22Rv1 (cell line): ENCODE data around the gene FBXL7.

Experiments
- CTCF ChIP-seq: fragments of 450-650 bp; IDR thresholded peaks from 2 replicates; pipeline ENCODE4 v1.5.1; 2017; ENCODE audit warnings: mild to moderate bottlenecking
- ZFX ChIP-seq: fragments of 450-650 bp; IDR thresholded peaks from 2 replicates; pipeline ENCODE4 v1.6.1; 2017; ENCODE audit warnings: antibody characterized with exemption, borderline replicate concordance

DNA sequence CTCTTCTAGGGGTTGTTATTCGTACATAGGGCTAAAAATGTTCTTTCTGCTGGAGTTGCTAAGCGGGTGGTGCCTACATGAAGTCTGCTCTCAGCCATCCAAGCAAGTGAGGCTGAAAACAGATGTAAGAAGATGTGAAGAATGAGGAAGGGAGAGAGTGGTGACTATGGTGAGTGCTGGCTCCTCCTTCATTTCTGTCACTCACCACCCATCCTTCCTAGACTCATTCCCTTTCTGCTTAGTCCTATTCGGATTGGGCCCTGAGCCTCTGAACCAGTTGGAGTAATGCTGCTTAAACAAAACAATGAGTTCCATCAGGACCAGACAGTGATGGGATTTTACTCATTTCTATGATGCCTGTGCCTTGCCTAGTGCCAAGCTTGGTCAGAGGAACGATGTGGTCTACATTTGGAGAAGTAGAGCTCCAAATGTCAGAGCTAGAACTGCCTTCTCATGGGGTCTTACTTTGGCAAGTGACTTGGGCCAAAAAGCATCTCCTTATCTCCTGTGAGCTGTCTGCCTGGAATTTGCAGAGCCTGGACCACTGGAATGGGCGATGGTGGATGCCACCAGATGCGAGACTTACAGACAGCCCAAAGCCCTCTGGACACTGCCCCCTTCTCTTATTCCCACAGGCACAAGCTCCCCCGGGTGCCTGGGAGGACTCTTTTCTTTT, 192.9 kb downstream of the FBXL7 start:
- TF ChIP-seq CTCF (no peak), ZFX (no peak)
